GM21717 (cell line): ENCODE measurements around the gene OR6B1.

ENCODE experiments used
- ATAC-seq: cut with Tn5 transposase; IDR thresholded peaks from one replicate; pipeline ENCODE4 v1.9.1; 2021; ENCODE audit warnings: mild to moderate bottlenecking, moderate library complexity; ENCODE audit not compliant: unreplicated experiment

OR6B1 gene

DNA sequence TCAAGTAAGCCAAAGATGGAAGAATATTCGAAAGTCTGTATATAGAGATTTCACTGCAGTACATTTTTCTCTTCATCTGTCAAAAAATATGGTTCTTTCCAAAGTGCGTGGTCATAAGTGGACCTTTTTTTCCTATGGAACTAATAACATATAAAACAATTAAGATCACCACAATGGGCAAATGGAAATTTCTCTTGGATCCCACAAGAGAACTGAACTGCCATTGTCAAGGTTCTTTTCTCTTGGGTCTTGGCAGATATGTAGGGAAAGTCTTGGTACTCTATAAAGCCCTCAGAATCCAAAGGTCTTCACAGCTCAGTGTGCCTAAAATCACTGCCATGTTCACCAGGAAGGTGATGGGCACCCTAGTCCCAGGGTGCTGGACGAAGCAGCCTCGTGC is at the start of gene OR6B1:
Gene OR6B1, plus strand, starts transcription at position 301 of the 400 bp plus-strand sequence. CDS start 3,677 bp downstream, outside the sequence.
- ATAC-seq, result no peak

DNA sequence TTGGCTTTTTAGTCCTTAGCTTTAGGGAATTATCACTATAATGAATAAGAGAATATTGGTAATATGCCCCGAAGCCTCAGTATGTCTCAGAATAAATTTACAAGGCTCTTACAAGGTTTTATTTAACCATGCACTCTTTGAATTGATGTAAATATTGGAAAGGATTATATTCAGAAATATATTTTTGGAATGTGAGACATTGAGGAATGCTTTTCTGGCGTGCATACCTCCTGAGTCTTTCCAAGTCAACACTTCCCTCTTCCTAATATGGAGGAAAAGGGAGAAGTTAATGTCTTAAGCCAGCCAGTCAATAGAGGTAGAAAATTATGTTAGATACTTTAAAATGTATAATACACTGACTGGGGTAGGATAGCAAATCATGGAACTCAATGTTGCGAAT is 46.7 kb upstream of the OR6B1 start:
- ATAC-seq, result no peak

DNA sequence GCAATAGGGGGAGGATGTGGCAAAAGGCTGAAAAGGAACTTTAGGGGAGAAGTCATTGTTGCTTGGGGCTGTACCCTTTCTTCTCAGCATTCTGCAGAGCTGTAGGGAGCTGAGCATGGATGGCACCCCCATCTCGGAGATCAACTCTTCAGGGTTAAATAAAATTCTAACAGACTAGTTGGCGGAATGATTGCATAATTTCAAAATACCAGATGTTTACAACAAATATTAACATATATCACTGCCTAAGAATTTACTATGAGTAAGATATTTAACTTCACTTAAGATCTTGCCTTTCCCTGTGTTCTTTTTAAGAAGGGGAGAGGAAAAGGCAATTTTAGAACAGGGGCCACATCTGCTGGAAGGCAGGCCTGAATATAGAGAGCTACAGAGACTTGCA is 46.0 kb upstream of the OR6B1 start:
- ATAC-seq, result no peak

DNA sequence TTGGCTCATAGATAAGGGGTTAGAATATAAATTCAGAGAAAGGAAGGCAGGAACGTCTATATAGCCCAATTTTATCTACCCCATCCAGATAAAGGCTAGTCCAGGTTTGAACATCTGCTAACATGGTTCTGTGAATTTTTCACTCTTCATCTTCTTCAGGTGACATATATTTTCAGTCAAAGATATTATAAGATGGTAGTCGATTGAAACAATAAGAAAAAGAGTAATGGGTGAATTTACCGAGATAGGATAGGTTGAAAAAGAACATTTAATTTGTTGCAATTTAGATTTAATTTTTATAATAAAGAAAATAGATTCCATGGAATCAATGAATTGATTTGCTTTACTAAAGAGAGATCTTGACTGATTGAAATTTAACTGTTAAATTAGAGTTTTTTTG is 45.6 kb upstream of the OR6B1 start, which contains the start of gene OR2F1:
Gene OR2F1, plus strand, starts transcription at position 301 of the 400 bp plus-strand sequence. CDS start 5,127 bp downstream, outside the sequence.
- no peak for ATAC-seq

DNA sequence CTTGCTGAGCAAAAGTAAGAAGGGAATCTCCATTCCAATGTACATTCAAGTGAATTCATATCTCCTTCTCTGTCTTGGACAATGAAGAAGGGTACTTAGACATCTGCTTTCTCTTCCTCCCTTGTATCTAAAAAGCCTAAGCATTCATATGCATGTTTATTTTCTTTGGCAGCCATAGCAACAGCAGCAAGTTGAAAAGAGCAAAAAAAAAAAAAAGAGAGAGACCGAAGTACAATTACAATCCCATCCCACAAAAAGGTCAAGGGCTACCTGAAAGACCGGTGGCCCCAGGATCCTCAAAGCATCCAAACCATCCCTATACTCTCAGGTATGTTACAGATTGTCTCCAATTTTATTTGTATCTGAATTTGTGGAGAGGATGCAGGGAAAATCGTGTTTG is 41.3 kb upstream of the OR6B1 start:
- ATAC-seq, result no peak

DNA sequence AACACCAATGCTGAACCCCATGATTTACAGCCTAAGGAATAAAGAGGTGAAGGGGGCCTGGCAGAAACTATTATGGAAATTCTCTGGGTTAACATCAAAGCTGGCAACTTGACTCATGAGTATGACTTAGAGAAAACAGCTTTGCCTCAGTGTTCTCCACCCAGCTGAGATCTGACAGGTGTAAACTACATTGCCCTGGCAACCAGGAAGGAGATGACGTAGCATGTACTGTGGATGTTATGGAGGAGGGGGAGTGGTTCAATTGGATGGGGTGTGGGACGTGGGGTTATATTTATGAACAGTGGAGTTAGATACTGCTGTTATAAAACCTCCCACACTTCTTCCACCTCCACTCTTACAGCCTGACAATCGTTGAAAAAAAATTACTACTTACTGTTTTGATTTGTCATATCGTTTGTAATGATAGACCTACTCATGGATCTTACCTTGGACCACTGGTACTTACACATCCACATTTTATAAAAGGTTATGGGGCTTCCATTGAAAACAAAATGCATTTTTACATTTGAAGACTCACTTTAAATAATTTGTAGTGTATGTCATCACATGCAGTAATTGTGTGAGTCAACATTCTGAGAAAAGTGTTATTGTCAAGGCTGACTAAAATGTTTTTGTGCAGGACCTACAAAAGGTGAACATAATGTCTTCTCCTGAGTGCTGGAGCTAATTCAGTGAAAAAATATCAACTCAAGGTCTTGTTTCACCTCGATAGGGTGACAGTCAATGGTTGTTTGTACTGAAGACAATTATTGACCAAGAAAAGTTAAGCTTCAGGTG is 39.1 kb upstream of the OR6B1 start:
- no peak for ATAC-seq

DNA sequence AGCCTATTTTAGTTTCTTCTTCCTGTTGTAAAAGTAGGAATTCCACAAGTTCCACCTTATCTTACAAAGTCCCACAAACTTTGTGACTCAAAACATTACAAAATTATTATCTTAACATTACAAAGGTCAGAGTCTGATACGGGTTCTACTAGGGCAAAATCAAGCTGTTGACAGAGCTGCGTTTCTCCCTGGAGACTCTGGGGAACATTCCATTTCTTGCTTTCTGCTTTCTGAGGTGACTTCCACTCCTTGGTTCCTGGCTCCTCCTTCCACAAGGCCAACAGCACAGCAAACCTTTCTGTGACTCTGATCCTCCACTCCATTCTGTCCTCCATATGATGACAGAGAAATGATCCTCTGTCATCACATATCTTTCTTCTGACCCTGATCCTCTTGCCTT is 34.8 kb upstream of the OR6B1 start:
- no peak for ATAC-seq

DNA sequence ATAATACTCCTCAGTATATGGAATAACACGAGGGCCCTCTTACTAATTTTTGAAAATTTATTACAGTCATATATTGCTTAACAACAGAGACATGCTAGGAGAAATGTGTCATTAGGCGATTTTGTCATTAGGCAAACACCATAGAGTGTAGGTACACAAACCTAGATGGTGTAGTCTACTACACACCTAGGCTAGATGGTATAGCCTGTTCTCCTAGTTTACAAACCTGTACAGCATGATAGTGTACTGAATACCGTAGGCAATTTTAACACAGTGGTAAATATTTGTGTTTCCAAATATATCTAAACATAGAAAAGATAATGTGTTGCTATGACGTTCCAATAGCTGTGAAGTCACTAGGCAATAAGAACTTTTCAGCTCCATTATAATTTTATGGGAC is 32.7 kb upstream of the OR6B1 start:
- no peak for ATAC-seq

DNA sequence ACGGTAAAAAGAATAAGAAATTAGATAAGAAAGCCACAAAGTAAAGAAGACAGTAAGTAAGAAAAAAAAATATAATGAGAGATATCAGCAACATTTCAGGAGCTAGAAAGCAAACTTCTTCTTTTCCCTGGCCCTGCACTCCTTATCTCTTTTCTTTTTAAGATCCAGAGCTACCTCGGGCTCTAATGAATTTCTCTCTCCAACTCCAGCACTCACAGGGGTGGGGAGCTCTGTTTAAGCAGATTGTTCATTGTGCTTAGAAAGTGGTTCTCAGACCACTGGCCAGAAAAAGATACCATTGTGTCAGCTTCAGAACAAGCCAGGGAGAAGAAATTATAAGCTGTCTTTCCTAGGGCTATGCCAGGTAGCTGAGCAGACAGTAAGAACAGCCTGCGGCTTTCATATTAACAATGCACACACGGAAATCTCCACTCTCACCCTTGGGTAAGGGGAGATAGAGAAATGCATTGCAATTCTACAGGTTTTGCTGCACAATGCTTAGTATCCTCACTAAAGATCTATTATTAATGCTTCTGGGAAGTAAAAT is 26.2 kb upstream of the OR6B1 start:
- no peak for ATAC-seq

DNA sequence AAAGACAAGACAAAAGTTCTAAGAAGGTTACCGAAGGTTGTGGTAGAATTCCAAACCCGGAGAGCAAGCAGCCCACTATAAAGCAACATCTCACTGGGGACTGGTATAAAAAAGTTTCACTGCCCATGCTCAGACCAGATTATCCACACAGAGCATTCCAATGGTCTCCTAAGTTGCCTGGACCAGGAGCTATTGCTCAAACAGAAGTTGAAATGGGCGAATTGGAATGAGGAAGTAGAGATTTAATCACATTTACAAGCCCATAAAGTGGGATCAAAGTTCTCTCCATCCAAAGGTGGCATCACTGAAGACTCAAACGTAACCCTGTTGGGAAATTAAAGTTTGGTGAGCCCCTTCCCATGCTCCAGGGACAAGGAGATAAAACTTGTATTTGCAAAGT is 25.7 kb upstream of the OR6B1 start:
- ATAC-seq, result no peak

DNA sequence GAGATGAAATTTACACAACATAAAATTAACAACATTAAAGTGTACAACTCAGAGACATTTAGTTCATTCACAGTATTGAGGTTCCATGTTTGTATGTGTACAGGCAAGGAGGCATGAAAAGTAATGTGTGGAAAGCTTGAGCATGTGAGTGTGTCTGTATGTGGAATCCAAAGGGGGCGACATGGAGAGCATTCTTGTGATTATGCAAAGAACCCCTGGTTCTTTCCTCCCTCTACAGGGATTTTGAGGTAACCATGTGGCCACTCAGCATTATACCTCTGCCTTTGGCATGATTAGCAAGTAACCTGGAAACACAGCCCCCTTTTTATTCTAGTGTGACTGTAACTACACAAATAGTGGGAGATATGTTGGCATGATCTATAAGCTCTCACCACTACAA is 24.5 kb upstream of the OR6B1 start:
- ATAC-seq, result no peak

DNA sequence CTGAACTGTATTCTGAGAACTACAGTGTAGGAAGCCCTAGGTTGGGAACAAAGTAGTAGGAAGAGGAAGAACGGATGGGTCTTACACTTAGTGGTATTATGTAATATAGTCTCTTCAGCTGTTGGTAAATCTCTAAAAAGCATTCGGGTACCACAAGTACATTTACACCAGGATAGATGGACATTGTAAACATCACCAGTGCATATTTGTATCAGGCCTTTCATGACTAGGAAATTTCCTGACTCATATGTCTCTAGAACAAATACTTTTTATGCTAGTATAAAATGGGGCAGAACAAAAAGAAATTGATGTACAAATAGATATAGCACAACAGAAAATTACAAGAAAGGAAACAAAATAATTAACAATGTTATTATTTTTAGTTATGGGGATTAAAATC is 21.5 kb upstream of the OR6B1 start:
- ATAC-seq, result no peak

DNA sequence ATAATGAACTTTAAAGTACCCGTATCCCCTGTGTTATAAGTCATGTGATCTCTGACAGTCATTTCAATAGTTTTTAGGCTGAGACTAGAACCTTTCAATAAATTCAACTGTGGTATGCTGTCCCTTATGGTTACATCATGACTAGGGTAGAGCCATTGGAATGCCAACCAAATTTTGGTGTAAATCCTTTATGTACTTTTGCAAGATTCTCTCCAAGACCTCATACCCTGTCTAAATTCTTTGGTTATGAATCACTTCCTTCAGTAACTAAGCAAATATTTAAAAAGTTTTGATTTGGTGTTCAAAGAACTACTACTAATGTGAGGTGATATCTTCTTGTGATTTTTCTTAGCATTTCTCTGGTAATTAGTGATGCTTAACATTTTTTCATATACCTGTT is 20.8 kb upstream of the OR6B1 start:
- no peak for ATAC-seq

DNA sequence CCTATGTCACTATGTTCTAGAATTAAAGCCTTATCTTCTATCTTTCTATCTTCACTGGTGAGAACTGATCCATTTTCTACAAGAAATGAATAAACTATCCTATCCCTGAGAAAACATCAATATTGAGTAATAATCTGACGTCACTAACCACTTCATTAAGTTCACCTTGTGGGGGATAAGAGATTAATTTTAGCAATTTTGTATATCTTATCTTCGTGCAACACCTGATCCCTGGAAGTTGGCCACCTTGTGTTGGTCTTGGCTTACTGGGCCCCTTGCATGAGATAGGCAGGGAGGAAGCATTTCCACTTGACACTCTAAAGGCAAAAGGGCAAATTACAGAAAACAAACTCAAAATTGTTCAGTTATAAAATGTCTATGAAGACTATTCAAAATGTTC is 20.1 kb upstream of the OR6B1 start:
- no peak for ATAC-seq

DNA sequence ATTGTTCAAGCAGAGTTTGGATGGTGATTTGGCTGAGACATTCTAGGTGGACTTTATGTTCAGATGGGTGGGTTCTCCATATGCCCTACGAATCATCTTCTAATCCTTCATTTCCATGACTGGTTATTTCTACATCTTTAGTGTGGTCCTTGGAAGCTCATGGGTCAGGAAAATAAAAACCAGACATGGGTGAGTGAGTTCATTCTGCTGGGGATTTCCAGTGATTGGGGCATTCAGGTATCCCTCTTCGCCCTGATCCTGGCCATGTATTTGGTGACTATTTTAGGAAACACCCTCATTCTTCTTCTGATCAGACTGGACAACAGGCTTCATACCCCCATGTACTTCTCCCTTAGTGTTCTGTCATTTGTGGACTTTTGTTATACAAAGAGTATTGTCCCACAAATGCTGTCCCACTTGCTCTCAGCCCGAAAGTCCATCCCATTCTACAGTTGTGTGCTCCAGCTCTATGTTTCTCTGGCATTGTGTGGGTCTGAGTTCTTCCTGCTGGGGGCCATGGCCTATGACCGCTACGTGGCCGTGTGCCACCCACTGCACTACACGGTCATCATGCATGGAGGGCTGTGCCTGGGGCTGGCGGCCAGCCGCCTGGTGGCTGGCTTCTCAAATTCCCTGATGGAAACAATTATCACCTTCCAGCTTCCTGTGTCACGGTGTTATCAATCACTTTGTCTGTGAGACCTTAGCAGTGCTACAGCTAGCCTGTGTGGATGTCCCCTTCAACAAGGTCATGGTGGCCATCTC is 19.2 kb upstream of the OR6B1 start:
- no peak for ATAC-seq

DNA sequence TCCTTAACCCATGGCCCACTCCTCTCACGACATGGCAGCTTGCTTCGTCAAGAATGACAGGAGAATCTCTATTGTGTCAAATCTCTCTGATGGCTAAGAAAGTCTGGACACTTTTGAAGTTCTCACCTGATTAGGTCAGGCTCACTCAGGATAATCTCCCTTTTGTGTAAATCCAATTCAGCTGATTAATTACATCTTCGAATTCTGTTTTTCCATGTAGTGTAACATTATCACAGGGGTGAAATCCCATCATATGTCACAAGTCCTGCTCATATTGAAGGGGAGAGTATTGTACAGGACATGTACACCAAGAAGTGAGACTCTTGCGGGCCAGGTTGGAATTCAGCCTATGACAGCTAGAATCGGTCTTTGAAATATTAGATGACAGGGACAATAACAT is 16.2 kb upstream of the OR6B1 start:
- no peak for ATAC-seq

DNA sequence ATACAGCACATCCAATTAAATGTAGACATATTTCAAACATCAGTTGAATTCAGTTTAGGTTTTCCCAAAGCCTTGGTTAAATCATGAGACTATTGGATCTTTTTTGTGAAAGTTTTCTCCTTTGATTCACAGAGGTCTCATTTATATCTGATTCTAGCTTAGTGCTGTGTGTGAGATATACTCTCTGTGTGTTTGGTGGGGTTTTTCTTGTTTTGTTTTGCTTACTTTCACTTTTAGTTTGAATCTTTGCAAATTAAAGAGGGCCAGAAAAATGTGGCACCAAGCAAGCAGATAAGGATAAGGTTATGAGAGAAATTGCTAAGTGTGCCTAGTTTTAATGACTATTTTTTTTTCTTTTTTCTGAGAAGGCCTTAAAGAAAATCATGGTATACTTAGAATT is 12.6 kb upstream of the OR6B1 start:
- peak; percentile 62 for ATAC-seq

DNA sequence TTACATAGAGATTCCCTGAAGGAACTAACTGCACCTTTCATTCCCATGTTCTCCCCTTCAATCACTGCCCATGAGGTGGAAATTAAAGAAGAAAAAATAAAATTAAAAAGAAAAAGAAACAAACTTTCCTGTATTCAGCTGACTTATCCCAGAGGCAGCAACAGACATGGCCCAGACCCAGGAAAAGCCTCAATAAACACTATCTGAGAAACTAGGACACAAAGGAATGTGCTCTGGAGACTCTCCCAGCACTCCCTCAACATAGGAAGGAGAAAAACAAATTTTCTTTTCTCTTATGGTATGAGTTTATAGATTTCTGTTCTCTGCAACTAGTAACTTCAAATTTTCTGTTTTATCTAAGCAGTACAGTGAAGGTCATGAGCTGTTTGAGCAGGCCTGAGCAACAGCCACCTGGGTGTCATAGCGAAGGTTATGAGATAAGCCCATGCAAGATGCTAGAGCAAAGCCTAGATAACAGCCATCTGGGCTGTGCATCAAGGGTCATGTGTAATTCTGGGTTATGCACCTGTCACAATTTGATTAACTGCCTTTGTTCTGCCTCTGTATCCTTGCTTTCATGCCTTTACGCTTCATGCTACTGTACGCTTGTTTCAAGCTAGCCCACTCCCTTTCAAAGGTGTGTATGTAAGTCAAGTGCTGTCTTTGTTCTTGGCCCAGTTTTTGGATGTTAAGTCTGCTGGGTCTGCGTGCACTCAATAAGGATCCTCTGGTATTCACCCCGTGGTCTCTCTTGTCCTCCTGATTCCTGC is 11.0 kb upstream of the OR6B1 start:
- ATAC-seq, result no peak

DNA sequence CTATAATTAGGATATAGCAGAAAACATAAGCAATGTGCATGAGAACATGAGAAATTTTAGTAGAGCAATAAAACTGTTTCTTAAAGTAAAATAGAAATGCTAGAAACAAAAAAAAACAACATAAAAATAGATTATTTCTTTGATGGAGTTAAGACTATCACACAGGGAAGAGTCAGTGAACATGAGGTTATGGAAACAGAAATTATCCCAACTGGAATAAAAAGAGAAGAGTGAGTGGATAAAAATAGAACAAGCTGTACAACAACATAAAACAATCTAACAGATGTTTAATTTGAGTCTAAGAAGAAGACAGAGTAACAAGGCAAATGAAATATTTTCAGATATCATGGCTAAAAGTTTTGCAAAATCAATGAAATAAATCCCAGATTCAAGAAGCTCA is 7.5 kb upstream of the OR6B1 start:
- no peak for ATAC-seq

DNA sequence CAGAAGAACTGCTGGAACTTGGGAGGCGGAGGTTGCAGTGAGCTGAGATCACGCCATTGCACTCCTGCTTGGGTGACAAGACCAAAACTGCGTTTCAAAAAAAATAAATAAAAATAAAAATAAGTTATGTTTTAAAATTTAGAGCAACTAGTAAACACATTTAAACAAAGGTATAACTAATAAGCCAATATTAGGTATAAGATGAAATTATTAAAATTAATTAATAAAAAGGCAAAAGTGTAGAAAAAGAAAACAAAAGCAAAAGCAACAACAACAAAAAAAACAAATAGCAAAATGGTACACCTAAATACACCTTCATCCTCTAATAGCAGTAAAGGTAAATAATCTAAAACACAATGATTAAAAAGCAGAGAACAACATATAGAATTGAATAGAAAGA is 6.2 kb upstream of the OR6B1 start:
- no peak for ATAC-seq

DNA sequence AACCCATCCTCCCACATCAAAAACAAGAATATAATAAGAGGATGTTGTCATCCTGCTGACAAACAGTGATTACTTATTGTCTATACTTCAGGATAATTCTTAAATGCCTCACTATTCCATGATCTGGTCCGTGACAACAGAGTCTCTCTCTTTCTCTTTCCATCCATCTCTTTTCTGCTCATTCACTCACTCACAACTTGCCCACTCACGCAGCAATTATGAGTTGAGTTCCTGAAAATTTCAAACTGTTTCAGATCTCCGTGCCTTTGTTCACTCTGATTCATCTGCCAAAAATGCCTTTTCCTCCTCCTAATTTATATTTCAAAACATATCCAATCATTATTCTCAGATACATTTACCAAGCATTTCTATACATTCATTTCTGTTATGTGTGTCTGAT is 1.4 kb downstream of the OR6B1 start:
- ATAC-seq, result no peak
